ENCODE measurements around the gene UBL3.

Gene UBL3

DNA sequence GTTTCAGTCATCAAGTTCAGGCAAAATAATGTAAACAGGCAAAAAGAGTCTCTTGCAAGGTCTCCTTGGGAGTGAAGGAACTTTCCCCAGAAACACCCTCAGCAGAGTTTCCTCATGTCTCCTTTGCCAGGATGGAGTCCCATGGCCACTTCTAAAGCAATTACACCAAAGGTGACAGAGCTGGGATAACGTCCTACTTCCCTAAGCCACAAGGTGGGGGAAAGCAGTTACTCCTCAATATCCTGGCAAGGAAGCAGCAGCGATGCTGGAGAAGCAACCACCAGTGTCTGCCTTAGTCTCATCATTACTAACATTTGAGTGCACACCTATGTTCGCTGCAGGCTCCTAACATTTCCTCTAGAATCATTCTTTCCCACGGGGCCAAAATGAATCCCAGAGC lies 88.6 kb downstream of the UBL3 start:
- in situ Hi-C loops (cut with MboI; ENCODE audit: low sequenced_read_pairs), result loop anchor here (25.0 kb wide), 1 partner anchor 350 kb away; no protein-coding TSS in a partner anchor

GRCh38 chr13:29761160-29761559 lies 89.3 kb downstream of the UBL3 start:
- in situ Hi-C loops (cut with MboI; ENCODE audit: low sequenced_read_pairs), result loop anchor here (25.0 kb wide), 1 partner anchor 351 kb away; no protein-coding TSS in a partner anchor

DNA sequence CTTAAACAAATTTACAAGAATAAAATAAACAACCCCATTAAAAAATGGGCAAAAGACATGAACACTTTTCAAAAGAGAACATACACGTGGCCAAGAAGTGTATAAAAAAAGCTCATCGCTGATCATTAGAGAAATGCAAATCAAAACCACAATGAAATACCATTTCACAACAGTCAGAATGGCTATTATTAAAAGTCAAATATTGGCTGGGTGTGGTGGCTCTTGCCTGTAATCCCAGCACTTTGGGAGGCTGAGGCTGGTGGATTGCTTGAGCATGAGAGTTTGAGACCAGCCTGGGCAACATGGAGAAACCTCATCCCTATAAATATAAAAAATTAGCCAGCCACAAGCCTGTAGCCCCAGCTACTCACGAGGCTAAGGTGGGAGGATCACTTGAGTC lies 89.9 kb downstream of the UBL3 start:
- in situ Hi-C loops (cut with MboI; ENCODE audit: low sequenced_read_pairs), result loop anchor here (25.0 kb wide), 1 partner anchor 352 kb away; no protein-coding TSS in a partner anchor

- in situ Hi-C loops (cut with MboI; ENCODE audit: low sequenced_read_pairs), result loop anchor here (25.0 kb wide), 1 partner anchor 354 kb away; no protein-coding TSS in a partner anchor
These were observed 91.8 kb downstream of the UBL3 start for GRCh38 chr13:29758531-29759114.

GRCh38 chr13:29756506-29756905 lies 93.9 kb downstream of the UBL3 start:
- in situ Hi-C loops (cut with MboI; ENCODE audit: low sequenced_read_pairs), result loop anchor here (25.0 kb wide), 1 partner anchor 356 kb away; no protein-coding TSS in a partner anchor

DNA sequence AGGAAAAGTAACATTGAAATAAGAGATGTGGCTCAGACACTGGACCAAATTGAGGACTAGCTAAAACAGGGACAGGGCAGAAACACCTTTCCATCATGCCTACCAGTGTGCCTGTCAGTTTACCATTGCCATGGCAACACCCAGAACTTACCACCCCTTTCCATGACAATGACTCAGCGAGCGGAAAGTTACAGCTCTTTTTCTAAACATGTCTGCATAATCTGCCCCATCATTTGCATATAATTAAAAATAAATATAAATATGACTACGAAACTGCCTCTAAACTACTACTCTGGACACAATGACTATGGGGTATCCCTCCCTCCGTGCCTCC lies 96.0 kb downstream of the UBL3 start:
- in situ Hi-C loops (cut with MboI; ENCODE audit: low sequenced_read_pairs), result loop anchor here (25.0 kb wide), 1 partner anchor 358 kb away; no protein-coding TSS in a partner anchor

DNA sequence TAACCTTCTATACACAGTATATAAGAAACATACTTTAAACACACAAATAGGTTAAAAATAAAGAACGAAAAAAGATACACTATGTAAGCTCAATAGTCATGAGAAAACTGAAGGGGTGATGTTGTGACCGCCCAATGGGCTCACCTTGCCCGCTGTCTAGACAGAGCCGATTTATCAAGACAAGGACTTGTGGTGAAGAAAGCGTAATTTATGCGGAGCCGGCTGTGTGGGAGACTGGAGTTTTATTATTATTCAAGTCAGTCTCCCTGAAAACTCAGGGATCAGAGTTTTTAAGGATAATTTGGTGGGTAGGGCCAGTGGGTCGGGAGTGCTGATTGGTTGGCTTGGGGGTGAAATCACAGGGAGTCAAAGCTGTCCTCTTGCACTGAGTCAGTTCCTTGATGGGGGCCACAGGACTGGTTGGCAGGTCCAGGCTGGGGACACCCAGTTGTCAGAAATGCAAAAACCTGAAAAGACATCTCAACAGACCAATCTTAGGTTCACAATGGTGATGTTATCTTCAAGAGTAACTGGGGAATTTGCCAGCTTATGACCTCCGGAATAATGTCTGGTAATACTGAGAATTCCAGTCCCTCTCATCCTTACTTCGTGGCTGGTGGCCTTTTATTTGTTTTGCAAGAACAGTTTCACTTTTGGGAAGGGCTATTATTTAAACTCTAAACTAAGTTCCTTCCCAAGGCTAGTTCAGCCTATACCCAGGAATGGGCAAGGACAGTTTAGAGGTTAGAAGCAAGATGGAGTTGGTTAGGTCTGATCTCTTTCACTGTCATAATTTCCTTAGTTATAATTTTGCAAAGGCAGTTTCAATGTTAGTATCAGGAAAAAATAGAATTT lies 96.6 kb downstream of the UBL3 start:
- in situ Hi-C loops (cut with MboI; ENCODE audit: low sequenced_read_pairs), result loop anchor here (25.0 kb wide), 1 partner anchor 358 kb away; no protein-coding TSS in a partner anchor

DNA sequence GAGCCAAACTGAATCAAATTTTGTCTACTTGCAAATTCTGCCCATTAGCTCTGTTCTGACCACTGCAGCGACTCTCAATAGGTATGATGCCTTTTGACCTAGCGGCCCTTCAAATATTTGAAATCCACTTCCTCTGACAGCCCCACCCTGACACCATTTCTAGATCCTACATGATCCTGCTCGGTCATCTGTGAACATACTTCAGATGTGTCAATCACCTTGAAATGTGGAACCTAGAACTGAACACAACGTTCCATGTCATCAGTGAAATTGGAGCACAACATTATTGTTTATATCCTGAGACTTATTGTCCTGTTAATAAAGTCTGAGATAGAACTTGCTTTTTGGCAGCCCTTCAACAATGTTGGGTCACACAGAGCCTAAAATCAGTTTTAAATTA lies 98.2 kb downstream of the UBL3 start:
- in situ Hi-C loops (cut with MboI; ENCODE audit: low sequenced_read_pairs), result loop anchor here (25.0 kb wide), 1 partner anchor 360 kb away; no protein-coding TSS in a partner anchor

DNA sequence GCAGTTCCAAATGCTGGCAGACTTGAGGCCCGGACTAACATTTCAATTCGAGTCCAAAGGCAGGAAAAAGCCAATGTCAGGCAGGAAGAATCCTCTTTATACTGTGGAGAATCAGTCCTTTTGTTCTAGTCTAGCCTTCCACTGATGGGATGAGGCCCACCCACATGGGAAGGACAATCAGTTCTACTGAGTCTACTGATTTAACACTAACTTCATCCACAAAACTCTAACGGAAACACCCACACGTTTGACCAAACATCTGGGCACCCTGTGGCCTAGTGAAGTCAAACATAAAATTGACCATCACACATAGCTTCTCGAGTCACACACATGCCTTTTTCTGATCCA lies 100.3 kb downstream of the UBL3 start:
- in situ Hi-C loops (cut with MboI; ENCODE audit: low sequenced_read_pairs), result loop anchor here (25.0 kb wide), 1 partner anchor 362 kb away; no protein-coding TSS in a partner anchor

GRCh38 chr13:29749401-29750182 lies 100.8 kb downstream of the UBL3 start:
- in situ Hi-C loops (cut with MboI; ENCODE audit: low sequenced_read_pairs), result loop anchor here (25.0 kb wide), 1 partner anchor 363 kb away; no protein-coding TSS in a partner anchor

GRCh38 chr13:29748097-29748496 lies 102.3 kb downstream of the UBL3 start:
- in situ Hi-C loops (cut with MboI; ENCODE audit: low sequenced_read_pairs), result no loop called here

- in situ Hi-C loops (cut with MboI; ENCODE audit: low sequenced_read_pairs), result no loop called here
These were observed 104.2 kb downstream of the UBL3 start for GRCh38 chr13:29746148-29746677.

DNA sequence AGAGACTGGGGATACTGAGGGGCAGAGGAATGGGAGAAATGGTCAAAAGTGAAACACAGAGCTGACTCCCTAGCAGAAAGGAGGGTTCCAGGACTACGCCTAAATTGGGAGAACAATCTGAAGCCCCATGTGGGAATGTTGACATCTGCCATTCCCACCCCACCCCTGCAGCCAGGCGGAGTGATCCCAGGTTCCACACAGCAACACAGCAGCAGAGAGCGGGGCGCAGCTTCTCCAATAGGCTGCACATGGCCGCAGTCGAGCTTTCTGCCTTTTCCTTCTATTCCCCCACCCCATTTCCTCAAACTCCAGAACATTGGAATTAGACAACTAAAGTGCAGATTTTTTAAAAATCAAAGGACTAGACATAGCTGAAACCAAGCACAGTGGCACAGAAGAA lies 104.7 kb downstream of the UBL3 start:
- in situ Hi-C loops (cut with MboI; ENCODE audit: low sequenced_read_pairs), result no loop called here

DNA sequence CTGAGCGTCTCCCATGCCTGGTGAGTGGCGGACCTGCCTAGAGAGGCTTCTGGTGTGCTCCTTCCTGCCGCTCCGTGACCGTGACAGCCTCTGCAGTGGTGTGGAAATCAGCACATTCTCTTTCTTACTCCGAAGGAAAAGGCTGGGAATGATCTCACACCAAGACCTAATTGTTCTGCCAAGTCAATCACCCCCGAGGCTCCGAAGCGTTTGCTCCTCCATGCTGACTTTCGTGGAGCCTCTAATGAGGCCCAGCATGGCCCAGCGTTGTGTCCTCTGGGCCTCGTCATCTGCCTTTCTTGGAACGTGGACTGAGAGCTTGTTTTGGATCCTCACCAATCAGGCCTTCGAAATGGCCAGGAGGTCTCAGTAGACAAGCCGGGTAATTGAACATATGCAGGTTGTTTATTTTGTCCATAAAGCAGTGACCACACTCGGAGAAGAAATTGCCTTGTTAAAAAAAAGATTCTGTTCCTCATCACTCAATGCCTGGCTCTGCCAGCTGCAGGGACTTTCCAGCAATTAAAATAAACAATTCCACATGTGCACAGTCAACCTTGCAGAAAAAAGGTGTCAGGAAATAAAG lies 107.1 kb downstream of the UBL3 start:
- in situ Hi-C loops (cut with MboI; ENCODE audit: low sequenced_read_pairs), result no loop called here

- in situ Hi-C loops (cut with MboI; ENCODE audit: low sequenced_read_pairs), result no loop called here
These were observed 109.5 kb downstream of the UBL3 start for GRCh38 chr13:29740961-29741360.

DNA sequence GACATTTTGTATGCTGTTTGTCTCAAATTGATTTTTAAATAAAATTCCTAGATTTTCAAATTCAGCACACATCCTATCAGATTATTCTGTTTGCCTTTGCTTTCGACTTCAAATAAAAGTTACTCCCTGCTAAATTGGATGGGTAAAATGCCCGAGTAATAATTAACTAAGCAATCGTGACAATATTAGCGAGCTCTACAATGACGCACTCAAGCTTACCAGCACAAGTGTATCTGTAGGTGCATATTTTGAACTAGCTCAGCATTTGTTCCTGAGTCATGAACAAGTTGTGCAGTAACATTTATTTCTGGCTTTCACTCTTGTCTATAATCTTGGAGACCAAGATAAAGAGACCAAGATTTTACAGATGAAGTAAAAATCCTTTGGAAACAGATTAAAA lies 113.4 kb downstream of the UBL3 start:
- in situ Hi-C loops (cut with MboI; ENCODE audit: low sequenced_read_pairs), result no loop called here

DNA sequence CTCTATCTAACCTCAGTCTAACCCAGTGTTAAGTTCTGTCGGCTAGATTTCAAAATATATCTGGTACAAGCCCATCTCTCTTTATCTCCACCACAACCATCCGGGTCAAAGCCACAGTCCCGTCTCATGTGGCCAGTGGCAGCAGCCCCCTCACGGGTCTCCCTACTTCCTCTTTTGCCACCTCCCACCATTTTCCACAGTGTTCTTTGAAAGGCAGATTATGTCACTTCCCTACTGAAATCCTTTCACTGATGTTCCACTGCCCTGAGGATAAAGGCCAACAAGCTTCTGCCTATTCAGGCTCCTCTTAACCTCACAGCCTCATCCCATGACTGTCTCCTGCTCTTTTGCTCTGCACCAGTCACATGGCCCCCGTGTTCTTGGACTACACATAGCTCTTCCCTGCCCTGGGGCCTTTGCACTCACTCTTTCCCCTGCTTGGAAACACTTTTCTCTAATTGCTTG lies 117.2 kb downstream of the UBL3 start:
- in situ Hi-C loops (cut with MboI; ENCODE audit: low sequenced_read_pairs), result no loop called here

GRCh38 chr13:29730253-29730652 lies 120.2 kb downstream of the UBL3 start:
- in situ Hi-C loops (cut with MboI; ENCODE audit: low sequenced_read_pairs), result no loop called here

- in situ Hi-C loops (cut with MboI; ENCODE audit: low sequenced_read_pairs), result loop anchor here (25.0 kb wide), 1 partner anchor 185 kb away; no protein-coding TSS in a partner anchor
These were observed 128.0 kb downstream of the UBL3 start for GRCh38 chr13:29722415-29722814.

- in situ Hi-C loops (cut with MboI; ENCODE audit: low sequenced_read_pairs), result loop anchor here (25.0 kb wide), 1 partner anchor 184 kb away; no protein-coding TSS in a partner anchor
These were observed 128.7 kb downstream of the UBL3 start for GRCh38 chr13:29721766-29722165.

All from HL-60/S4 treated with phorbol 12-myristate 13-acetate at 8.2 ng/mL for 4 days and 3 days (cell line).